H1 (cell line): Measurements from ENCODE around the gene TNIP1. TPM values are rescaled to one million over a fixed set of nuclear protein-coding genes. Genes with fewer than 3 reads are reported as not detected.

ENCODE experiments used
- CTCF ChIA-PET: fragments of 300-600 bp; sonication (Branson Sonifier 250); formaldehyde crosslinking; loops from one replicate; lab custom pipeline; 2021; ENCODE audit not compliant: partially characterized antibody; lab: Charles Lee
- POLR2A ChIA-PET: fragments of 300-600 bp; sonication (Branson Sonifier 250); formaldehyde crosslinking; loops from one replicate; lab custom pipeline; 2021; ENCODE audit warnings: inconsistent platforms; ENCODE audit not compliant: partially characterized antibody; lab: Charles Lee
- DNase-seq, 2 experiments: peaks; one replicate each; pipeline versions ENCODE4 v3.0.0 to v3.0.0-alpha.2; 2010 to 2022; ENCODE audit warnings: low spot score in 2 of 2, low read depth in 1 of 2, mixed read lengths in 1 of 2
- FAIRE-seq: peaks from 2 replicates; lab custom pipeline; 2011; peaks lifted over from hg19 to GRCh38; lab: Jason Lieb, UNC
- H2AFZ ChIP-seq: 2 replicates; pipeline ENCODE4 v1.8.1; 2012; ENCODE audit warnings: low read length, inconsistent platforms
- H2AK5ac ChIP-seq: 2 replicates; pipeline ENCODE4 v1.6.1; 2013; ENCODE audit warnings: low read depth, low read length
- H2BK120ac ChIP-seq: replicated peaks from 2 replicates; pipeline ENCODE3; 2013; ENCODE audit warnings: low read depth, low read length, inconsistent platforms
- H2BK12ac ChIP-seq: 2 replicates; pipeline ENCODE4 v1.6.1; 2013; ENCODE audit warnings: low read depth, low read length
- H2BK15ac ChIP-seq: 2 replicates; pipeline ENCODE4 v1.6.1; 2013; ENCODE audit warnings: low read length
- H2BK20ac ChIP-seq: 2 replicates; pipeline ENCODE4 v1.6.1; 2013; ENCODE audit warnings: low read length
- H2BK5ac ChIP-seq: 2 replicates; pipeline ENCODE4 v1.6.1; 2013; ENCODE audit warnings: low read depth, low read length
- H3K14ac ChIP-seq: 2 replicates; pipeline ENCODE4 v1.6.1; 2013; ENCODE audit warnings: inconsistent platforms; ENCODE audit not compliant: insufficient read length
- H3K18ac ChIP-seq: 2 replicates; pipeline ENCODE4 v1.6.1; 2013; ENCODE audit warnings: low read length; ENCODE audit errors: extremely low read depth
- H3K23ac ChIP-seq: 2 replicates; pipeline ENCODE4 v1.6.1; 2013; ENCODE audit warnings: inconsistent platforms; ENCODE audit not compliant: insufficient read length
- H3K23me2 ChIP-seq: 2 replicates; pipeline ENCODE4 v1.6.1; 2013; ENCODE audit warnings: low read depth, low read length
- H3K27ac ChIP-seq: 2 replicates; pipeline ENCODE4 v1.6.1; 2011; ENCODE audit warnings: low read depth, low read length, inconsistent platforms
- H3K27me3 ChIP-seq, 4 experiments: replicated peaks in 1 of 4; 1 replicate in 1 of 4; 2 replicates in 3 of 4; pipeline versions ENCODE4 v1.6.1 to v1.8.1; 2011 to 2013; ENCODE audit warnings: low read length in 3 of 4, mild to moderate bottlenecking in 3 of 4, inconsistent platforms in 2 of 4, mixed read lengths in 2 of 4, moderate library complexity in 1 of 4; ENCODE audit not compliant: control insufficient read depth in 3 of 4, insufficient read depth in 3 of 4; ENCODE audit errors: extremely low read depth in 1 of 4
- H3K36me3 ChIP-seq, 4 experiments: 2 replicates each; pipeline versions ENCODE4 v1.6.1 to v1.8.1; 2011 to 2013; ENCODE audit warnings: mild to moderate bottlenecking in 4 of 4, low read length in 3 of 4, moderate library complexity in 2 of 4, control low read depth in 1 of 4, inconsistent platforms in 1 of 4; ENCODE audit not compliant: insufficient read depth in 4 of 4, control insufficient read depth in 2 of 4
- H3K4ac ChIP-seq: replicated peaks from 2 replicates; pipeline ENCODE3; 2013; ENCODE audit warnings: low read length, low read depth, mixed read lengths, inconsistent platforms; ENCODE audit not compliant: insufficient read length
- H3K4me1 ChIP-seq, 4 experiments: replicated peaks in 1 of 4; 1 replicate in 1 of 4; 2 replicates in 3 of 4; pipeline versions ENCODE4 v1.6.1 to v1.8.1; 2011 to 2013; ENCODE audit warnings: low read length in 3 of 4, inconsistent platforms in 2 of 4, mixed read lengths in 1 of 4; ENCODE audit not compliant: insufficient read depth in 4 of 4, control insufficient read depth in 3 of 4
- H3K4me2 ChIP-seq, 2 experiments: 2 replicates each; pipeline versions ENCODE4 v1.6.1 to v1.8.1; 2011 to 2013; ENCODE audit warnings: low read depth in 2 of 2, low read length in 2 of 2, control low read depth in 1 of 2, inconsistent platforms in 1 of 2, mild to moderate bottlenecking in 1 of 2; ENCODE audit not compliant: insufficient read depth in 1 of 2
- H3K4me3 ChIP-seq, 4 experiments: fragments of 200-600, 300-600 bp in 1 of 4; sonication (generic), shearing (Covaris generic), sonication (Bioruptor Twin) in 1 of 4; 2 replicates each; pipeline versions ENCODE4 v1.5.1 to v1.8.1; 2011 to 2016; ENCODE audit warnings: low read length in 4 of 4, low read depth in 3 of 4, control low read depth in 2 of 4, inconsistent platforms in 2 of 4, mild to moderate bottlenecking in 2 of 4, mixed read lengths in 1 of 4, moderate library complexity in 1 of 4; ENCODE audit not compliant: insufficient read depth in 2 of 4; ENCODE audit errors: extremely low read depth in 1 of 4
- H3K56ac ChIP-seq: replicated peaks from 2 replicates; pipeline ENCODE3; 2013; ENCODE audit warnings: low read depth, mild to moderate bottlenecking, mixed read lengths, low read length, inconsistent platforms; ENCODE audit not compliant: insufficient read length
- H3K79me1 ChIP-seq: 2 replicates; pipeline ENCODE4 v1.6.1; 2013; ENCODE audit warnings: low read depth, low read length, control low read depth
- H3K79me2 ChIP-seq, 2 experiments: 2 replicates each; pipeline versions ENCODE4 v1.6.1 to v1.8.1; 2012 to 2013; ENCODE audit warnings: low read length in 2 of 2, mild to moderate bottlenecking in 2 of 2, inconsistent platforms in 1 of 2; ENCODE audit not compliant: insufficient read depth in 2 of 2, control insufficient read depth in 1 of 2
- H3K9ac ChIP-seq, 4 experiments: replicated peaks in 1 of 4; 1 replicate in 1 of 4; 2 replicates in 3 of 4; pipeline versions ENCODE4 v1.6.1 to v1.8.1; 2011 to 2013; ENCODE audit warnings: low read depth in 3 of 4, low read length in 3 of 4, control low read depth in 2 of 4, mild to moderate bottlenecking in 2 of 4, moderate library complexity in 2 of 4, inconsistent platforms in 1 of 4; ENCODE audit errors: extremely low read depth in 1 of 4
- H3K9me3 ChIP-seq, 2 experiments: 2 replicates each; pipeline versions ENCODE4 v1.6.1 to v1.8.1; 2012 to 2013; ENCODE audit warnings: mild to moderate bottlenecking in 2 of 2, moderate library complexity in 2 of 2, control low read depth in 1 of 2, inconsistent platforms in 1 of 2, low read depth in 1 of 2, low read length in 1 of 2, mixed read lengths in 1 of 2; ENCODE audit not compliant: insufficient read depth in 2 of 2
- H4K20me1 ChIP-seq, 2 experiments: replicated peaks in 1 of 2; 2 replicates each; pipeline versions ENCODE3 to v1.8.1; 2011 to 2013; ENCODE audit warnings: inconsistent platforms in 2 of 2, low read length in 2 of 2, mild to moderate bottlenecking in 1 of 2; ENCODE audit not compliant: insufficient read depth in 2 of 2, control insufficient read depth in 1 of 2
- H4K5ac ChIP-seq: 2 replicates; pipeline ENCODE4 v1.6.1; 2013; ENCODE audit warnings: low read length, low read depth, mixed read lengths, inconsistent platforms; ENCODE audit not compliant: insufficient read length
- H4K8ac ChIP-seq: 2 replicates; pipeline ENCODE4 v1.8.0; 2013; ENCODE audit warnings: mild to moderate bottlenecking, moderate library complexity, low read length, inconsistent platforms; ENCODE audit not compliant: insufficient read depth; ENCODE audit errors: extremely low read depth
- H4K91ac ChIP-seq: replicated peaks from 2 replicates; pipeline ENCODE3; 2013; ENCODE audit warnings: low read length, mixed read lengths, inconsistent platforms; ENCODE audit not compliant: insufficient read length
- BACH1 ChIP-seq: IDR thresholded peaks from 2 replicates; pipeline ENCODE4 v1.6.1; 2012; ENCODE audit warnings: low read length, improper control_type of control experiment
- CEBPB ChIP-seq: IDR thresholded peaks from 2 replicates; pipeline ENCODE4 v1.6.1; 2012; ENCODE audit warnings: low read depth, low read length
- EGR1 ChIP-seq: IDR thresholded peaks from 2 replicates; pipeline ENCODE4 v1.6.1; 2011; ENCODE audit warnings: low read depth, low read length, borderline replicate concordance
- EZH2 ChIP-seq: fragments of 200-600 bp; sonication (generic); IDR thresholded peaks from 2 replicates; pipeline ENCODE4 v1.7.1; 2012; ENCODE audit warnings: low read depth, mild to moderate bottlenecking, moderate library complexity, low read length, inconsistent platforms; ENCODE audit not compliant: severe bottlenecking
- FOSL1 ChIP-seq: IDR thresholded peaks from 2 replicates; pipeline ENCODE4 v1.6.1; 2011; ENCODE audit warnings: mild to moderate bottlenecking, low read depth, low read length, moderate library complexity; ENCODE audit not compliant: insufficient read depth
- GABPA ChIP-seq: IDR thresholded peaks from 2 replicates; pipeline ENCODE4 v1.6.1; 2011; ENCODE audit warnings: mild to moderate bottlenecking, low read length, moderate library complexity, borderline replicate concordance; ENCODE audit not compliant: insufficient read depth
- JUND ChIP-seq: IDR thresholded peaks from 2 replicates; pipeline ENCODE4 v1.6.1; 2011; ENCODE audit warnings: mild to moderate bottlenecking, improper control_type of control experiment, low read length
- MAFK ChIP-seq: IDR thresholded peaks from 2 replicates; pipeline ENCODE4 v1.6.1; 2012; ENCODE audit warnings: low read depth, mild to moderate bottlenecking, improper control_type of control experiment, low read length
- NANOG ChIP-seq: IDR thresholded peaks from 2 replicates; pipeline ENCODE4 v1.6.1; 2011; ENCODE audit warnings: low read length, low read depth, mild to moderate bottlenecking, inconsistent platforms; ENCODE audit not compliant: insufficient read depth, poor library complexity, severe bottlenecking
- RFX5 ChIP-seq: IDR thresholded peaks from 2 replicates; pipeline ENCODE4 v1.6.1; 2011; ENCODE audit warnings: low read depth, low read length, improper control_type of control experiment, borderline replicate concordance
- RXRA ChIP-seq: IDR thresholded peaks from 2 replicates; pipeline ENCODE4 v1.6.1; 2011; ENCODE audit warnings: low read depth, mild to moderate bottlenecking, low read length, moderate library complexity; ENCODE audit not compliant: insufficient read depth
- SIRT6 ChIP-seq: IDR thresholded peaks from one replicate; pipeline ENCODE4 v1.7.1; 2012; ENCODE audit warnings: low read length, inconsistent platforms
- TCF12 ChIP-seq: IDR thresholded peaks from 2 replicates; pipeline ENCODE4 v1.6.1; 2011; ENCODE audit warnings: low read depth, mild to moderate bottlenecking, low read length
- WGBS, 2 experiments: shearing (Covaris generic) in 1 of 2; methylation state at CpG; one replicate each; pipeline versions ENCODE4 v1.1.6 to v1.1.7; 2013 to 2015; ENCODE audit warnings: low lambda C conversion rate in 2 of 2, mixed read lengths in 2 of 2, inconsistent platforms in 1 of 2, low coverage in 1 of 2, missing lambda C conversion rate in 1 of 2; ENCODE audit not compliant: insufficient replicate concordance in 2 of 2, insufficient coverage in 1 of 2, insufficient read length in 1 of 2; ENCODE audit errors: extremely low coverage in 1 of 2, missing lambda C conversion rate in 1 of 2; 5-methylcytosine and 5-hydroxymethylcytosine counted together
- polyA plus RNA-seq, 7 experiments: library from polyadenylated mRNA; depleted of rRNA in 3 of 7; stranded (reverse) in 5 of 7; unstranded in 2 of 7; fragments of >200 nt in 5 of 7; fragments of 200-250 nt in 2 of 7; gene quantifications; 1 replicate in 5 of 7; 2 replicates in 1 of 7; 4 replicates in 1 of 7; pipeline versions ENCODE4 v1.2.1 to v1.2.3, GENCODE V29; 2011 to 2013; ENCODE audit warnings: missing spikeins in 2 of 7, mixed read lengths in 2 of 7
- total RNA-seq: library from RNA; stranded (reverse); fragmentation: NEBNext Ultra II Directional; extraction: Animal tissue kit (Norgen Biotek cat#: 25700); gene quantifications from 2 replicates; pipeline ENCODE4 v1.2.1, GENCODE V29; 2021

Gene TNIP1
- total and polyA plus RNA-seq, 2 of the 8 experiments (the other 6 are each of a cell fraction or from before 2014, with no cell fraction given), result 14.2 to 31.9 TPM

DNA sequence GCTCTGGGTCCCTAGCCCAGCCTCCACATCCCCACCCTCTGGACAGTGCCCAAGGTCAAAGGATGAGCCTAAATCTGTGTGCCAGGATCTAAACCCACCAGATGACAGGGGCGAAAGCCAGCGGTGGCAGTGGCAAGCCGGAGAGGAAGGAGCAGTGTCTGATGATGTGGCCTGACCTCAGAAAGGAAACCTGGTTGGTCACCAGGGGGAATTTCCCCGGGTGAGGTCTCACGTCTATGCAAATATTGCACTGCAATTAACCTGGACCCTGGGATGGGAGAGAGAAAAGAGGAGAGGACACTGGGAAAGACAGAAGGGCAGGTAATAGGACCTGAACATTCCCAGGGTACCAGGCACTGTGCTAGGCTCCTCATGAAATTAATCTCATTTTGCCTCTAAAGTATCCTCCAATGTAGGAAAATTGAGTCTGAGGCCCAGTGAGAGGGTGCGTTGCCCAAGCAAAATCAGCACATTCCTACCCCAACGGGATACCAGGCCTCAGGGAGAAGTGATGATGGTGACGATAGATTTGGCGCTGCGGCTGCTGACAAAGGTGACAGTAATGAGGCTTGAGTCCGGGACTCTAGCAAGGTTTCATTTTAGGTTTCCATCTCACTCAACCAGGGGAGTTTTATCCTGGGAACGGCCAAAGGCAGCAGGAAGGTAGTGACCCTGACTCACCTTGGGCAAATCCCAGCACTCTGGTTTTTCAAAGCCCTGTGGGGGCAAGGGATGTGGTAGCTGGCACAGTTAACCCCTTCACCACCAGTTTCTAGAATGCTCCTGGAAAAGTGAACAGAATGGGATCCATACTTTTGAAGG is 13.4 kb upstream of the TNIP1 start:
- H3K14ac ChIP-seq, result no peak overlapping the region
- peak overlapping the region; percentile 44; the same call in 1 of the 2 replicates for H2BK12ac ChIP-seq
- no peak overlapping the region for H2BK15ac ChIP-seq
- H3K4me3 ChIP-seq, result no peak overlapping the region
- 0 out of 7 replicates have a peak overlapping the region, but pooled peaks of 1 of the 4 experiments have one; percentile 31 for H3K9ac ChIP-seq
- no peak for FAIRE-seq
- no peak overlapping the region for H3K4ac ChIP-seq
- DNase-seq, result no peak
- H3K27ac ChIP-seq, result no peak overlapping the region
- no peaks in the 10 kb centered on the region for H3K9me3 ChIP-seq
- H3K56ac ChIP-seq, result no peak overlapping the region
- no peaks in the 10 kb centered on the region; a peak in 2 of 7 replicates for H3K27me3 ChIP-seq
- no peaks in the 10 kb centered on the region for H3K23me2 ChIP-seq
- no peak overlapping the region for H4K91ac ChIP-seq
- no peak overlapping the region for H2BK20ac ChIP-seq
- H3K4me1 ChIP-seq, result peaks cover 1 to 20% (median 11%) of the 10 kb centered on the region in 4 experiments; a peak in 4 of 7 replicates
- no peak overlapping the region for H2BK120ac ChIP-seq
- H3K23ac ChIP-seq, result no peak overlapping the region
- WGBS, 2 experiments, result 73% methylated on average over 12 of the region's 12 CpGs; no CpG with 5 or more reads in 1 of the 2 experiments
- no peaks in the 10 kb centered on the region for H3K79me1 ChIP-seq
- no peak overlapping the region for H3K18ac ChIP-seq
- H2AFZ ChIP-seq, result no peak overlapping the region
- no peak overlapping the region for H4K8ac ChIP-seq
- H4K20me1 ChIP-seq, result no peaks in the 10 kb centered on the region
- no peaks in the 10 kb centered on the region for H3K79me2 ChIP-seq
- no peak overlapping the region for H2AK5ac ChIP-seq
- no peak overlapping the region for H2BK5ac ChIP-seq
- H3K36me3 ChIP-seq, result no peaks in the 10 kb centered on the region
- POLR2A ChIA-PET, result interaction anchor here (1.0 kb wide), 1 partner anchor 12 kb away, joined by 3 read pairs; no protein-coding TSS in a partner anchor
- H4K5ac ChIP-seq, result no peak overlapping the region
- no peak overlapping the region for H3K4me2 ChIP-seq
- CTCF ChIA-PET, result interaction anchor here (1.0 to 8.0 kb wide), 10 partner anchors 11 to 55 kb away, joined by 3 to 96 read pairs (median 10); partner anchors contain the start of gene TNIP1
- no peak for TF ChIP-seq RFX5
- TF ChIP-seq CEBPB, result no peak
- no peak for TF ChIP-seq SIRT6
- TF ChIP-seq JUND, result no peak
- no peak for TF ChIP-seq TCF12
- TF ChIP-seq BACH1, result no peak
- TF ChIP-seq EZH2, result no peak
- no peak for TF ChIP-seq FOSL1
- no peak for TF ChIP-seq GABPA
- TF ChIP-seq MAFK, result no peak
- TF ChIP-seq RXRA, result no peak
- no peak for TF ChIP-seq NANOG
- no peak for TF ChIP-seq EGR1
